Measurements from ENCODE around the gene CLK1. TPM values are rescaled to one million over a fixed set of nuclear protein-coding genes. Genes with fewer than 3 reads are reported as not detected.

CLK1 gene
- total and polyA plus RNA-seq, 9 of the 15 experiments (the other 6 are each of a cell fraction or from before 2014, with no cell fraction given): 29.3 to 99.2 (median 47.0) TPM

- TF ChIP-seq THRB (CRISPR knock-in tag; conservative IDR thresholded peaks at IDR 0.05) (0 out of 2 replicates have a peak, but pooled peaks have one; percentile 52), POLR2B (IDR thresholded peaks at IDR 0.05; ENCODE audit: low read depth, partially characterized antibody) (peak; percentile 76), PHF8 (IDR thresholded peaks at IDR 0.05; ENCODE audit: borderline replicate concordance, low read length) (peak; percentile 71; the same call in 1 of the 2 replicates), NRF1 (conservative IDR thresholded peaks at IDR 0.05 in 1 of 2, IDR thresholded peaks at IDR 0.05 in 1 of 2) (peak in 1 of 2 experiments; percentile 17; a peak in 2 of 4 replicates), ATF7 (IDR thresholded peaks at IDR 0.05) (peak; percentile 99), CXXC5 (CRISPR knock-in tag; IDR thresholded peaks at IDR 0.05) (peak; percentile 55), ZBTB11 (CRISPR knock-in tag; IDR thresholded peaks at IDR 0.05) (peak in 1 of 3 experiments; percentile 71; a peak in 2 of 6 replicates), GTF2B (IDR thresholded peaks at IDR 0.05; ENCODE audit: extremely low read depth, insufficient read length) (peak; percentile 21), NONO (IDR thresholded peaks at IDR 0.05; ENCODE audit: low read depth in 2 of 2, low read length in 1 of 2) (peak in 1 of 2 experiments; percentile 99; a peak in 2 of 4 replicates), SAFB (IDR thresholded peaks at IDR 0.05; ENCODE audit: borderline replicate concordance, low read depth, low read length) (no peak), RBBP5 (IDR thresholded peaks at IDR 0.05; ENCODE audit: borderline replicate concordance, insufficient read depth, low read length, poor library complexity, severe bottlenecking) (peak; percentile 84), NUFIP1 (IDR thresholded peaks at IDR 0.05; ENCODE audit: partially characterized antibody) (no peak), HMG20B (CRISPR knock-in tag; IDR thresholded peaks at IDR 0.05) (no peak), CREM (IDR thresholded peaks at IDR 0.05; ENCODE audit: low read depth) (peak; percentile 4; the same call in 1 of the 2 replicates), GABPB1 (CRISPR knock-in tag; IDR thresholded peaks at IDR 0.05) (peak; percentile 86), CHD2 (IDR thresholded peaks at IDR 0.05; ENCODE audit: low read depth, low read length) (peak; percentile 96), ZBTB7A (IDR thresholded peaks at IDR 0.05; ENCODE audit: borderline replicate concordance, control insufficient read depth, low read depth, low read length) (peak; percentile 32; the same call in 1 of the 2 replicates)
Observed at GRCh38 chr2:200811333-200812121, 52.9 kb downstream of the CLK1 start, which contains the start of gene BZW1 (continued).

Measured in K562 (cell line).